ACHN (cell line): Measurements from ENCODE around the gene NOTCH4.

Experiments
- DNase-seq: peaks from one replicate; pipeline ENCODE4 v3.0.0-alpha.2; 2015
- in situ Hi-C: cut with HindIII; loops from 2 replicates; pipeline ENCODE4 v1.10.0; 2017; ENCODE audit warnings: low sequenced_read_pairs, low pct_ligation_motif_present, low pct_unique_long_range_greater_than_20kb

The NOTCH4 gene

DNA sequence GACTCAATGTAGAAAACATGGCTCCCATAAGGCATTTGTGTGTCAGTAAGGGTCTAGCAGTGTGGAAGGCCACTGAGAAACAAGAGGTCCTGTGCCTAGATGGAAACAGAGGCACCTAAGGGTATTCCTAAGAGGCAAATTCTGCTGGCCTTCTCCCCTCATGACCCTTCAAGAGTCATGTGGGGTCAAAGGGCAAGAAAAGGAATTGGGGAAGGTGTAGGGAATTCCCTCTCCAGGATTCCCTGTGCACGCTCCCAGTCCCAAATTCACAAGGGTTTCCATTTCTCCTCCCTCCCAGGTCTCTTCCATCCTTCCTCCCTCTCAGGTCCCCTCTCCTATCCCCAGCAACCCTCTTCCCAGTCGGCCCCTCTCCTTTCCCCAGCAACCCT, 48.6 kb downstream of the NOTCH4 start:
- in situ Hi-C loops = no loop called here
- DNase-seq = no peak

DNA sequence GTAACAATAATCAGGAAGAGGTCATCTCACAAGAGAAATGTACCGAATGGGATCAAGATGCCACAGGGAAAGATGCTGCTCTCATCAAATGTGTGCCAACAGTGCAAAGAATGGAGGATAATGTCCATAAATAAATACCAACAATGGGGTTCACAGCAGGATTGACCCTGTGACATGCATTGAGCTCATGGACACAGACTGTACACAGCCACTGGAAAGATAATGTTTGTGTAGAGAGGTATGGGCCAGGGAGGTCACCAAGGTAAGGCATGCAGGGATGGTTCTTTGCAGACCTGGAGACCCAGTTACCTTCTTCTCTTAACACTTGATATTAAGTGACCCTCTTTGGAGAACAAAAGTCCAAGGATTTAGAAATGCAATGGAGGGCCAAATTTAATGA, 49.5 kb downstream of the NOTCH4 start:
- in situ Hi-C loops = no loop called here
- DNase-seq = no peak

DNA sequence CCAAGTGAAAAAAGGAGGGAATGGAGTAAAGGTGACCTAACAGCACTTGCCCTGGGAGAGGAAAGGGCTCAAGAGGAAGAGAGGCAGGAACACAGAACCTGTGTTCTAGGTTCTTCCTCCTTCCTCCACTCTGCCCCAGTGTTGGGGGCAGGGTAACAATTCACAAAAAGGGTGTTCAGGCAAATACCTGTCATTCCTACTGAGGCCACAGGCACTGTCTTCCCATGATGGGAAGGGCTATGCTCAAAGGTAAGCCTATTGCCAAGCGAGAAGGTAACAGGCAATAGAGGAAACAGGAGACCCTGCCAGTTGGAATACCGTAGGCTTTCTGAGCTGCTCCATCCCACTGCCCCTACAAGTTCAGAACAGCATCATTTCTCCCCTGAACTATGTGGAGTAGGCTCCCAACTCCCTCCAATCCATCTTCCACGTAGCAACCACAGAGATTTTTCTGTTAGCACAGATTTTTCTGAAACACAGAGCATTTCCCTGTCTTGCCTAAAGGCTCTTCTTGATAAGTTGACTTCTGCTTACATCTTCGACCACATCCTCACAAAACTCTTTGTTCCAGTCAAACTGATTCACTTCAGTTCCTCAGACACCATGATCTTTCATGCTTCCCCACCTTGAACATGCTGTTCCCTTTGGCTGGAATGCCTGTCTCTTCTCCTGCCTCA, 50.7 kb downstream of the NOTCH4 start:
- in situ Hi-C loops = no loop called here
- no peak for DNase-seq

DNA sequence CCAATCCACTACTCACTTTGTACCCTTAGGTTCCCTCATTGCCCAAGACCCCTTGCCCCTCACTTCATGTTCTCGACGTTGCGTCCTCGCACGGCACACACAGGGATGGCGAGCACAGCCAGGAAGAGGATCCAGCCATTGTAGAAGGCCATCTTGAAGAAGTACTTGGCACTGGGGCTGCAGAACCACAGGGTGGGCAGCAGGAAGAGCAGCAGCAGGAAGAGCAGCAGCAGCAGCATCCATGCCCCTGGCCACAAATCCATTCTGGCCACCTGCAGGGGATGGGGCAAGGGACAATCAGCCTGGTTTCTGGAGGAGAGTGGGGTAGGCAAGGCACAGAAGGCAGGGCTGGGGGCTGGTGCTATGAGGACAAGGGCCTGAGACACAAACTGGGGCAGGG, 52.6 kb downstream of the NOTCH4 start:
- in situ Hi-C loops = no loop called here
- no peak for DNase-seq

- in situ Hi-C loops = no loop called here
- DNase-seq = no peak
Observed at GRCh38 chr6:32170294-32170693, 53.6 kb downstream of the NOTCH4 start.

- in situ Hi-C loops = no loop called here
- DNase-seq = no peak
Observed at GRCh38 chr6:32168807-32169591, 54.9 kb downstream of the NOTCH4 start.

GRCh38 chr6:32168350-32168749, 55.5 kb downstream of the NOTCH4 start:
- in situ Hi-C loops = no loop called here
- DNase-seq = no peak

- DNase-seq = no peak
- in situ Hi-C loops = no loop called here
Observed at GRCh38 chr6:32167761-32168262, 56.1 kb downstream of the NOTCH4 start.

DNA sequence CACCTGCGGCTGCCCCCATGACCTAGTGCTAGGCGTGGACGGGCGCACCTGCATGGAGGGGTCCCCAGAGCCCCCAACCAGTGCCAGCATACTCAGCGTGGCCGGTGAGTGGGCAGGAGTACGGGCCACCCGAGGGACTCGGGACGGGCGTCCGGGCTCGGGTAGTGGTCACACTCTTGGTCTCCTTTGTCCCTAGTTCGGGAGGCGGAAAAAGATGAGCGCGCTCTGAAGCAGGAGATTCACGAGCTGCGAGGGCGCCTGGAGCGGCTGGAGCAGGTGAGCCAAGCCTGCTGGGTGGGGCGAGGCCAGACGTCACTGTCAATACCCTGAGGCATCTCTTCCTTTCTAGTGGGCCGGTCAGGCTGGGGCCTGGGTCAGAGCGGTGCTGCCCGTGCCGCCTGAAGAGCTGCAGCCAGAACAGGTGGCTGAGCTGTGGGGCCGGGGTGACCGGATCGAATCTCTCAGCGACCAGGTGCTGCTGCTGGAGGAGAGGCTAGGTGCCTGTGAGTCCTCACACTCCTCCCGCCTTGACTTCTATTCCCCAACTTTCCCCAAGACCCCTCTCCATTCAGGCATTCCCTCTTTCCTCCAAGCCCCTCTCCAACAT, 56.6 kb downstream of the NOTCH4 start:
- DNase-seq = no peak
- in situ Hi-C loops = no loop called here

DNA sequence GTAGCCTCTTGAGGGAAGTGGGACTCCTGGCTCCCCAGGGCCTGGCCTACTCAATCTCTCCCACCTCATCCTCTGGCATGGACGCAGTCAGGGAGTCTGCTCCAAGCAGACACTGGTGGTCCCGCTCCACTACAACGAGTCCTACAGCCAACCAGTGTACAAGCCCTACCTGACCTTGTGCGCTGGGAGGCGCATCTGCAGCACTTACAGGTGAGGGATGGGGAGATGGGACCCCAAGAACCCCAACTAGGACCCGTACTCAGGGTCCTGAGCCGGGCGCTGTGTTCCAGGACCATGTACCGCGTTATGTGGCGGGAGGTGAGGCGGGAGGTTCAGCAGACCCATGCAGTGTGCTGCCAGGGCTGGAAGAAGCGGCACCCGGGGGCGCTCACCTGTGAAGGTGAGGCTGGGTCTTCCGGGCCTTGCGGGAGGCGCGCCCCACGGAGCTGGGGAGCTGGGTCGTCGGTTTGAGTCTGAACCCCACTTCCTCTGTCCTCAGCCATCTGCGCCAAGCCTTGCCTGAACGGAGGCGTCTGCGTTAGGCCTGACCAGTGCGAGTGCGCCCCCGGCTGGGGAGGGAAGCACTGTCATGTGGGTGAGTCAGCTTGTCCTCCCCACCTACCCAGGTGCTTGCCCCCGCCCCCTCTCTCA, 57.3 kb downstream of the NOTCH4 start:
- no peak for DNase-seq
- in situ Hi-C loops = no loop called here

DNA sequence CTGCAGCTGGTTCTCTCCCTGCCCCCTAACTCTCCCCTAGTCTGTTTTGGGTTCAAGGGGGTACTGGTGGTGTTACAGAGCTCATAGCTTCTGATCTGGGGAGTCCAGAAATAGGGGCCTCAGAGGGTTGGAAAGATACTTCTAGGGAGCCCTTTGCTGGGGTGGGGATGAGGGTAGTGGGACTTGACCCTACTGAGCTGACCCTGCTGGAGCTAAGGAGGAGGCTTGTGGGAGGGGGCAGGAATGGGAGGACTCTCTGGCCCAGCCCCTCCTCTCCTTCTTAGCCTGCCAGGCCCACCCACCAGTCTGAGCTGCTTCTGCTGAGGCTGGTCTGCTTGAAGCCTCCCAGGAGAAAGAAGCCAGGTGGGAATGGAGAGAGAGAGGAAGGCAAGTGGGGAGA, 59.6 kb downstream of the NOTCH4 start, which contains the start of gene EGFL8:
EGFL8 (plus strand) TSS at position 301 of the 400 bp plus-strand sequence. CDS start 1,571 bp downstream, outside the sequence.
- in situ Hi-C loops = no loop called here
- DNase-seq = no peak

- in situ Hi-C loops = no loop called here
- DNase-seq = no peak
Observed at GRCh38 chr6:32163559-32164258, 60.2 kb downstream of the NOTCH4 start.

DNA sequence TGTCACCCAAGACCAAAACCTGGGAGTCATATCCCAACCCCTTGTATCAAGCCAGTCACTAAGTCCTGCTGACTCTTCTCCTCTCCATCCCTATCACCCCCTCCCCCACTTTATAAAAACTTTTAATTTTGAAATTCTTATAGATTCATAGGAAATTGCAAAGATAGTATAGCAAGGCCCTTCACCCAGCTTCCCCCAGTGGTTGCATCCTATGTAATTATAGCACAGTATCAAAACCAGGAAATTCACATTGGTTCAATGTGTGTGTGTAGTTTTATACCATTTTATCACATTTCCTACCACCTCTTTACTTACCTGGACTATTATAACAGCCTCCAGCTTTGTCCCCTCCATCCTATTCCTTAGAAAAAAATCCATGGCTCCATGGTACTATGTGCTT, 65.8 kb downstream of the NOTCH4 start:
- DNase-seq = no peak

GRCh38 chr6:32156891-32157290, 67.0 kb downstream of the NOTCH4 start:
- no peak for DNase-seq
- in situ Hi-C loops = no loop called here

More for the DNA sequence above, 65.8 kb downstream of the NOTCH4 start:
- in situ Hi-C loops = no loop called here

DNA sequence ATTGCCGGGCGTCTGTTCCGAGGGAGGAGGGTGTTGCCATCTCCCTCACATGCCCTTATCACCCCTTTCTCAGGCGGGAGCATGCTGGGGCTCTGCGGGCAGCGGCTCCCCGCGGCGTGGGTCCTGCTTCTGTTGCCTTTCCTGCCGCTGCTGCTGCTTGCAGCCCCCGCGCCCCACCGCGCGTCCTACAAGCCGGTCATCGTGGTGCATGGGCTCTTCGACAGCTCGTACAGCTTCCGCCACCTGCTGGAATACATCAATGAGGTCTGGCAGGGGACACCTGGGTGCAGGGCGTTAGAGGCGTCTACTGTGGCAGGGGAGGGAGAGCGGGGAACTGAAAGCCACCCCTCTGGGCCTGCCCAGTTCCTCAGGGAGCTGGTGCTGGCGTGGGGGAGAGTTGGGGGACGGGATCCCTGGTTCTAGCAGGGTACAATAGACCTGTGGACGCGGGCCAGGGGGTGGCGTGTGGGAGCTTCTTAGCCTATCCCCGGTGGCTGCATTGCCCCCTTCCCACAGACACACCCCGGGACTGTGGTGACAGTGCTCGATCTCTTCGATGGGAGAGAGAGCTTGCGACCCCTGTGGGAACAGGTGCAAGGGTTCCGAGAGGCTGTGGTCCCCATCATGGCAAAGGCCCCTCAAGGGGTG, 69.2 kb downstream of the NOTCH4 start:
- peak; percentile 70 for DNase-seq
- in situ Hi-C loops = no loop called here

GRCh38 chr6:32153564-32154513, 70.0 kb downstream of the NOTCH4 start, which contains the start of gene PPT2:
PPT2 (plus strand) TSS chr6:32154141; CDS start chr6:32154595, 454 bp downstream.
- peak; percentile 84 for DNase-seq

More at GRCh38 chr6:32153564-32154513, 70.0 kb downstream of the NOTCH4 start, which contains the start of gene PPT2:
- in situ Hi-C loops = no loop called here
